Measurements from ENCODE around the gene GLRA2.

The GLRA2 gene

GRCh38 chrX:14529290-14529989, at the start of gene GLRA2:
Gene GLRA2, plus strand, starts transcription at chrX:14529536. Its CDS starts 522 bp downstream, at chrX:14530058.
- peak; percentile 13 for DNase-seq

GRCh38 chrX:14489437-14489836, 39.9 kb upstream of the GLRA2 start:
- DNase-seq: no peak
- in situ Hi-C loops (cut with HindIII; ENCODE audit: low pct_ligation_motif_present, low pct_unique_long_range_greater_than_20kb, low sequenced_read_pairs): no loop called here

More at GRCh38 chrX:14529290-14529989, at the start of gene GLRA2:
- in situ Hi-C loops (cut with HindIII; ENCODE audit: low pct_ligation_motif_present, low pct_unique_long_range_greater_than_20kb, low sequenced_read_pairs): no loop called here

GRCh38 chrX:14491689-14492088, 37.6 kb upstream of the GLRA2 start:
- DNase-seq: no peak
- in situ Hi-C loops (cut with HindIII; ENCODE audit: low pct_ligation_motif_present, low pct_unique_long_range_greater_than_20kb, low sequenced_read_pairs): no loop called here

- in situ Hi-C loops (cut with HindIII; ENCODE audit: low pct_ligation_motif_present, low pct_unique_long_range_greater_than_20kb, low sequenced_read_pairs): no loop called here
- no peak for DNase-seq
These were observed 32.7 kb upstream of the GLRA2 start for GRCh38 chrX:14496674-14497073.

DNA sequence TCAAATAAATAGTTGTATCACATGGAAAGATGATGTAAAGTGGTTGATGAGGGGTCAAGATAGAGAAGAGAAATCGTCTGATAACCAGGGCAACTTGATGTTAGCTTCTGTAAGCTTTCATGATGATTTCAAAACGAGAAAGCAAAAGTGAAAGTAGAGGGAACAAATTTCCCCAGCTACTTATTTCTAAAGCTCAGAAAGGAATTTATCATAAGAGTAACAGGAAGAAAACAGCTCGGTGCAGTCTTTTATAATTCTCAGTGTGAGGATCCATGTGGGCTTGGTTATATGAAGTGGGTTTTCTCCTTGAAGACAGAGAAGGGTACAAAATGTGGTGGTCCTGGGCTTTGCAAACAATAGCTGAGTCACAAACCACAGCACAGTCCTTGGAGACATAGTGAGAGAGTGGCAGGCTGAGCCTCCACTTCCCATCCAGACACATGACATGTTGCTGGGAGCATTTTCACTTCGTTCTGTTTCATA, 32.1 kb upstream of the GLRA2 start:
- peak; percentile 22 for DNase-seq
- in situ Hi-C loops (cut with HindIII; ENCODE audit: low pct_ligation_motif_present, low pct_unique_long_range_greater_than_20kb, low sequenced_read_pairs): no loop called here

- DNase-seq: no peak
- in situ Hi-C loops (cut with HindIII; ENCODE audit: low pct_ligation_motif_present, low pct_unique_long_range_greater_than_20kb, low sequenced_read_pairs): no loop called here
These were observed 28.0 kb upstream of the GLRA2 start for GRCh38 chrX:14501327-14501726.

GRCh38 chrX:14504960-14505538, 24.3 kb upstream of the GLRA2 start:
- DNase-seq: no peak
- in situ Hi-C loops (cut with HindIII; ENCODE audit: low pct_ligation_motif_present, low pct_unique_long_range_greater_than_20kb, low sequenced_read_pairs): no loop called here

DNA sequence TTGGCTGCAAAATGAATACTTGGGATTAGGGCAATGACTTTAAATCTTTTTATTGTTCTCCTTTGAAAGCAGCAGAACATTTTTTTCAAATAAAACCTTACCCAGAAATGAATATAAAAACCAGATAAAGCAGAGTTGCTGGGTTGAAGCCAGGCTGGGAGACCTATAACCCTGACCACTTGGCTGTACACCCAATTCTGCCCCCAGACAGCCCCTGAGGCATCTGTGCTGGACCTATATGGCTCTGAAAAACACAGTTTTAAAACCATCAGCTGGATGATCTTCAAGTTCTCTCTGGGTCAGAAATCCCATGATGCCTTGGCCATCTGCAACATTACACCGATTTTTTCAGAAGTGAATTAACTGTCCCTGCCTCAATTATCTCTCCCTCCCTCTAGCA, 23.7 kb upstream of the GLRA2 start:
- in situ Hi-C loops (cut with HindIII; ENCODE audit: low pct_ligation_motif_present, low pct_unique_long_range_greater_than_20kb, low sequenced_read_pairs): no loop called here
- DNase-seq: no peak

DNA sequence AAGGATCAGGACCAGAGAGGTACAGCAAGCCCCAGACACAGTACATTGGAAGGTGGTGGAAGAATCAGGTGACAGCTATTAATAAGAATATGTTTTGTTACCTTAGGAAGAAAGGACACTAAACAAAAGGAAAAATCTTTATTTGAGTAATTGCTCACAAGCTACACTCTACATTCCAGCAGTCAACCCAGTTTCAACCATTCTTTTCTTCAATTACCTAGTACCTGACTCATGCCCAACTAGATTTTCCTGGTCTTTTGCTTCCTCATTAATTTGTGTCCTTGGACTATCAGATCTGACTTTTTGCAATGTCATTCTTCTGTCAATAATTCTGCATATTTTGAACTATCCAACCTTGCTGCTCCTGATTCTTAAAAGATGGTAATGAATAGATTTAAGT, 22.5 kb upstream of the GLRA2 start:
- in situ Hi-C loops (cut with HindIII; ENCODE audit: low pct_ligation_motif_present, low pct_unique_long_range_greater_than_20kb, low sequenced_read_pairs): no loop called here
- DNase-seq: no peak

GRCh38 chrX:14508025-14508690, 21.2 kb upstream of the GLRA2 start:
- in situ Hi-C loops (cut with HindIII; ENCODE audit: low pct_ligation_motif_present, low pct_unique_long_range_greater_than_20kb, low sequenced_read_pairs): no loop called here
- DNase-seq: no peak

DNA sequence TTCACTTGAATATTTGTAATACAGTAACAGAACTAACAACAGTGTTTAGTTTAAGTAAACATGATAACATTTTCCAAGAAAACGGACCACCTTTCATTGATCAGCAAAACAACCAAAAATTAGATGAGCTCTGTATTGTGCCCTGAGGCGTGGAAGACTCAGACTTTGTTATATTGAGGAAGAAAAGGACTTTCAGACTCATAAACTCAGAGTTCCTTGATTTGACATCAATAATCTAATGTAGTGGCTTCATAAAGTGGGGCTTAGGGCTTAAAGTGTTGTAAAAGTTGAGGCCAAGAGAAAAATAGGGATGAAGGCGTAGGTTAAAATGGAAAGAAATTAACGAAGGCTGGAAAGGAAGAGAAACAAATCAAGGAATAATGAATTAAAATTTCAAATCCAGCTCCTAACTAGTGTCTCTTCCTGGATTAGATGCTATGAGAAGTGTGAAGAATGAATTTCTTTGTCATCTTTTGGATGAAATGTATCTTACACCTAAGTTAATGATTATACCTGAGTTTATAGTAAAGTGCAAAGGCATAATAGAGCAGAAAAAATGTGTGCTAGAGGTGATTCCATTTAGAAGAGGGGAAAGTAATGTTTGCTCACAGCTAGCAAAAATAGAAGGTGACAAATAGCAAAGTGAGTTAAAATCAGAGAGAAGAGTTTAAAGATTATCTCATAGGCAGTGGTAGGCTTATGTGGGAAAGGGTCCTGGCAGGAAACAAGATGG, 19.8 kb upstream of the GLRA2 start:
- DNase-seq: no peak
- in situ Hi-C loops (cut with HindIII; ENCODE audit: low pct_ligation_motif_present, low pct_unique_long_range_greater_than_20kb, low sequenced_read_pairs): no loop called here

DNA sequence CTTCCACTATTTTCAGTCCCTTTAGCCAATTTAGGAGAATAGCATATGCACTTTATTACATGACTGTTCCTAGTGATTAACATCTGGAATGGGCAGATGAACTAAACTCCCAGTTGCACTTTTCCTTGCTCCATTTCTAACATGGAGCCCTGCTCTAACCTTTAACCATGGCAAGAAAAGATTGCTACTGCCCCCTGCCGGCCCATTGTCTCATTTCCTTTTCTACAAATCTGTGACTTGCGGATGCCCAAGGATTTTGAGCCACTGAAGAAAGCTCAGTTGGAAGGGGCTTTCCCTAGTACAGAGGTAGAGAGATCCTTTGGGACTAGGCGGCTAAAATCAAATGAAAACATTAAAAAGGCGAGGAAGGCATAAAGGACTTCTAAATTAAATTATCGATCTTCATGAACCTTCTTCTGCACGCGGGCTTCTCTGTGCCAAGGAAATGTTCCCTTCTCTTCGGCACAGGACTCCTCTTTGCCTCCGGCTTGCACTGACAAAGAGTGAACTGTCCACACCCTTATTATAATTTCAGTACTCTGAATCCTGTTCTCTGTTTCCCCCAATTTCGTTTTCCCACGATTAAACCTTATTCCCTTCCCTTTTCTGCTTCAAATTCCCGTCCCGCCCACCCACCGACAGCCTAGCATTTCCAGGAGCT, 577 bp upstream of the GLRA2 start:
- in situ Hi-C loops (cut with HindIII; ENCODE audit: low pct_ligation_motif_present, low pct_unique_long_range_greater_than_20kb, low sequenced_read_pairs): no loop called here
- DNase-seq: peak; percentile 51

GRCh38 chrX:14533867-14534266, 4.5 kb downstream of the GLRA2 start:
- in situ Hi-C loops (cut with HindIII; ENCODE audit: low pct_ligation_motif_present, low pct_unique_long_range_greater_than_20kb, low sequenced_read_pairs): no loop called here
- no peak for DNase-seq

GRCh38 chrX:14546190-14546589, 16.9 kb downstream of the GLRA2 start:
- no peak for DNase-seq
- in situ Hi-C loops (cut with HindIII; ENCODE audit: low pct_ligation_motif_present, low pct_unique_long_range_greater_than_20kb, low sequenced_read_pairs): no loop called here

DNA sequence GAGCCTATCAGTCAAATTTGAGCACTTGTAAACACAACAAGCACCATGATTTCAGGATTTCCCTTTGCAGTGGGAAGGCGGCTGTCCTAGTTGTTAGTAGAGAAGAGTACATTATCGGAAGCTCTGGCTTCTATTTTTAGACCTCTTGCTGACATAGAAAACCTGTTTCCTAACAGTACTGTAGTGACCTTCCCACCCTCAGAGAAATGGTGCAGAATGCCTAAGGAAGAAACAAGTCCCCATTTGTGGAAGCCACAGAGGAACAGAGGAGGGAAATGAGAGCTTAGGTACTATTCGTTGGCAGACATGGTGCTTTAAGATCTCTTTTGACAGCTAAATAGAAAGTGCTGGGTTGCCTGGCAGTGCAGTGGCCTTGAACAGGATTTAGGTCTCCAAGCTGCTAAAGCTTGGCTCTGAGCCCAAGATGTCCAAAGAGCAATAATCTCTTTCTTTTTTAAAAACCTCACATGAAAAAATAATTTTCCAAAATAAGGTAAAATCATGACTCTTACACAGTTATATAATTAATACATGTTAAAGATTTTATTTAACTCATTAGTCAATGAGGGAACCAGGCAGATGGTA, 24.9 kb downstream of the GLRA2 start:
- in situ Hi-C loops (cut with HindIII; ENCODE audit: low pct_ligation_motif_present, low pct_unique_long_range_greater_than_20kb, low sequenced_read_pairs): no loop called here
- DNase-seq: no peak

DNA sequence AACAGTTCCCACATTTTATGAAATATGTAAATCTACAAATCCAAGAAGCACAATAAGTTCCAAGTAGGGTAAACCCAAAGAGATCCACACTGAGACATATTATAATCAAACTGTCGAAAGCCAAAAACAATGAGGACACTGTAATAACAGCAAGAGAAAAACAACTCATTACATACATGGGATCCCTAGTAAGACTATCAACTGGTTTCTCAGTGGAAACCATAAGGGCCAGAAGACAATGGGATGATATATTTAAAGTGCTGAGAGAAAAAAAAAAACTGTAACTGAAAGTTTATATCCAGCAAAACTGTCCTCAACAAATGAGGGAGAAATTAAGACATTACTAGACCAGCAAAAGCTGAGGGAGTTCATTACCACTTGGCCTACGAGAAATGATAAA, 34.7 kb downstream of the GLRA2 start:
- in situ Hi-C loops (cut with HindIII; ENCODE audit: low pct_ligation_motif_present, low pct_unique_long_range_greater_than_20kb, low sequenced_read_pairs): no loop called here
- DNase-seq: no peak

GRCh38 chrX:14573161-14573560, 43.8 kb downstream of the GLRA2 start:
- DNase-seq: no peak
- in situ Hi-C loops (cut with HindIII; ENCODE audit: low pct_ligation_motif_present, low pct_unique_long_range_greater_than_20kb, low sequenced_read_pairs): no loop called here

DNA sequence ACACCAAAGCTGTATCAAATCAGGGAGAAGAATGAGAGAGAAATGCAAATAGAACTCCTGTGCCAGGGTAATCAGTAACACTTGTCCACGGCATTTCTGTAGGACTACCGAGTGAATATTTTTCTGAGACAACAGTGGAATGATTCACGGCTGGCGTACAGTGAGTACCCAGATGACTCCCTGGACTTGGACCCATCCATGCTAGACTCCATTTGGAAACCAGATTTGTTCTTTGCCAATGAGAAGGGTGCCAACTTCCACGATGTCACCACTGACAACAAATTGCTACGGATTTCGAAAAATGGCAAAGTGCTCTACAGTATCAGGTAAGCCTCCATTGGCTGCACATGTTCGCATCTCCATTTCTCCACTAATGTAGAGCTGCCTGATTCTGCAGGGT, 51.7 kb downstream of the GLRA2 start:
- in situ Hi-C loops (cut with HindIII; ENCODE audit: low pct_ligation_motif_present, low pct_unique_long_range_greater_than_20kb, low sequenced_read_pairs): no loop called here
- DNase-seq: no peak
